HG02973 (cell line): ENCODE results near the gene NUDT14.

Experiments
- ATAC-seq: cut with Tn5 transposase; IDR thresholded peaks from one replicate; pipeline ENCODE4 v1.9.1; 2021; ENCODE audit warnings: moderate library complexity; ENCODE audit not compliant: unreplicated experiment

Gene NUDT14

DNA sequence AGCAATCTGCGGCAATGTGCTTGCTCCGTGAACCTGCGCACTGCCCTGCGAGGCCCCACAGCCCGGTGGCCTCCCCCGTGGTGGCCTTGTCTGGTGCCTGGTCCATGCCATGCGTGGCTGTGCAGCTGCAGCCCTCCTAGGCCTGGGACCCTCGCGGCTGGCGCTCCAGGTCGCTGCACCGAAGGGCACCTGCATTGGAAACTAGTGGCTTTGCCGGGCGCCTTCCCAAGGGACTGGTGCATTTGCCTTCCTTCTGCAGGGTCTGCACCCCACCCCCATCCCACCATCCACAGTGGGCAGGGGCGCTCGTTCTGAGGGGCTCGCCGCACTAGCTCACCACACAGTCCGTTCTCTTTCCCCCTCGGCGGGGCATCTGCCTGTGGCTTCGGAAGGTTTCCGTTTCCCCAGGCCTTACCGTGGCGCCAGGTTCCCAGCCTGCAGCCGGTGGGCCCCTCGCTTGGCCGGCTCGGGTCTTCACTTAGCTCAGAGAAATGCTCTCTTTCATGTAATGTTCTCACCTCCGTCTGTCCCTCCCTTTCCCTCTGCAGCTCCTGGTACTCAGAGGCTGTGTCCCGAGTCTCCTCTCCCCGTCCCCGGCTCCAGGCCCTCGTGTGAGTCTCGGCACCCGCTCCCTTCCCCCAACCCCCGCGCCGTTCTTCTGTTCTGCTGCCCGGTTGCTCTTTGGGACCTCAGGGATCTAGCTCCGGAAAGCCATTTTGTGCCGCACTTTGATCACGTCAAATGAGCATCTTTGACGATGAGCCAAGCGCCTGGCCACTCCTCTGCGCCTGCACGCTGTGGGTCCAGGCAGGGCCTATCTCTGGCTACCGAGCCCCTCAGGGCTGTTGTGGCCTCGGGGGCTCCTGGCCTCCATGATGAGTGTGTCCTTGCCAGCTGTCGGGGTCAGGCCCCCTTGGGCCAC, 44.5 kb downstream of the NUDT14 start:
- no peak for ATAC-seq

- ATAC-seq: no peak
These were observed 45.3 kb downstream of the NUDT14 start for GRCh38 chr14:105135700-105136395.

DNA sequence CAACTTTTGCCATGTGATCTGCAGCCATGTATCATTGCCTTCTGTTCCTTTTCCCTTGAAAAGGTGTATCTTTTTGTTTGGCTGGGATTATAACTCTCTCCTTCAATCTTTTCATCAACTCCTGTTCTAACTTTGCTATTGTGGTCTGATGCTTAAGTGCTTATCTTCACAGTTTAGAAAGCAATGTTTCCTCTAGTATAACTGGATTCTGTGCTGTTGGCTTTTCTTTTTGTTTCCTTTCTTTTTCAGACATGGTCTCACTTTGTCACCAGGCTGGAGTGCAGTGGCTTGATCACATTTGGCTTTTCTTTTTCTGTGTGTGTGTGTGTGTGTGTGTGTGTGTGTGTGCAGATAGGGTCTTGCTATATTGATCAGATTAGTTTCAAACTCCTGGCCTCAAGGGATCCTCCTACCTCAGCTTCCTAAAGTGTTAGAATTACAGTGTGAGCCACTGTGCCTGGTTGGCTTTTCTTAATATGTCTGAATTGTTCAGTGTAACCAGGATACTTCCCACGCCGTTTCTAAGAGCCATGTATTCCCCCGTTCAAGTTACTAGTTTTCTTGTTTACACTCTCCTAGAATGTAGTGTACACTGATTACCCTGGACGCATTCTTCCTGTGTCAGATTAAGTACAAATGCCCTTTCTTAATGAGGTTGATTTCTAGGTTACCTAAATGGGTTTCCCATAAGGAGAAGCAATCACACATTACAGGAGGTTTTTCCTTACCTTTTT, 48.0 kb downstream of the NUDT14 start:
- no peak for ATAC-seq

- ATAC-seq: no peak
These were observed 49.9 kb downstream of the NUDT14 start for GRCh38 chr14:105131241-105131640.

DNA sequence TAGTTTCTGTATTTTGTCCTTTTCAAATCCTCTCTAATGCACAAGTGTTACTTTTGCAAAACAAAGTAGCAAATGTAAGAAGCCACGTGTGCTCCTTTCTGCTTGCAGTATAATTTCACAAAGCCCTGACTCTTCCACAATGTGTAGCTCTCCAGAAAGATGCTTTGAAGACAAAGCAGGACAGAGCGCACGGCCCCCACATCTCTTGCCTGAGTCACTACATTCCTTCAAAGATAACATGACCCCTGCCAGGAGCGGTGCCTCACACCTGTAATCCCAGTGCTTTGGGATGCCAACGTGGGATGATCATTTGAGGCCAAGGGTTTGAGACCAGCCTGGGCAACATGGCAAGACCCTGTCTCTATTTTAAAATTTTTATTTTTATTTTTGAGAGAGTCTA, 53.1 kb downstream of the NUDT14 start:
- ATAC-seq: no peak

GRCh38 chr14:105126981-105127329, 54.2 kb downstream of the NUDT14 start:
- no peak for ATAC-seq

DNA sequence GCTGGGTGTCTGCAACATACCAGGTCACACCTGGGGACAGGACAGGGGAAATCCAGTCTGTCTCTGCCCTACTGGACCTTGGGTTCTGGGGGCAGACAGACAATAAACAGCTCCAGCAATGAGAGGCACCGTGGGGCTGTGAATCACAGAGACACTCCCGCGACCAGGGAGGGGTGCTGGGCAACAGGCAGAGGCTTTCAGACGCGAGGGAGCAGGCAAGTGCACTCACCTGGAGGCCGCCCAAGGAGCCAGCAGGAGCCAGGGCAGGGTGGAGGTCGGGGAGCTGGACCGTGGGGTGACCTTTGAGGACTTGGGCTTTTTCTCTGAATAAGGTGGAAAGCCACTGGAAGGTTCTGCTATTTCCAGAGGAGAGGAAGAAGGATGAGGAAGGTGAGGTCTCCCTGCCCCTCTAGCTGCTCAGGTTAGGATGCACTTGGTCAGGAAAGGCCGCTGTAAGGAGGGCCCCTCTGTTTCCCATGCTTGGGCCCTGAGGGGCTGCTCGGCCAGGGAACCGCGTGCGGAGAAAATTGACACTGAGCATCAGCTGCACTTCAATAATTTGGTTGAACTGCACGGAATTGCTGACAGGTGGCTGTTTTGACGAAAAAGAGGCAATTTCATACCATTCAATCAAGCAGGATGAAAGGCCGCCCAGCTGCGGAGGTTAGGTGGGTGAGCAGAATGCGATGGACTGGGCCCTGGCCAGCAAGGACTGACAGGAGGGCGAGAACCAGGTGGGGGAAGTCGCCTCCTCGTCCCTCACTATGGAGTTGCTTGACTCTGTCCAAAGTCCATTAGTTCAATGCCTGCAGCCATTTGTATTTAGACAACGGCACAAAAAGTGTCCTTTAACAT, 54.8 kb downstream of the NUDT14 start:
- ATAC-seq: no peak

GRCh38 chr14:105124823-105125222, 56.3 kb downstream of the NUDT14 start:
- ATAC-seq: no peak

DNA sequence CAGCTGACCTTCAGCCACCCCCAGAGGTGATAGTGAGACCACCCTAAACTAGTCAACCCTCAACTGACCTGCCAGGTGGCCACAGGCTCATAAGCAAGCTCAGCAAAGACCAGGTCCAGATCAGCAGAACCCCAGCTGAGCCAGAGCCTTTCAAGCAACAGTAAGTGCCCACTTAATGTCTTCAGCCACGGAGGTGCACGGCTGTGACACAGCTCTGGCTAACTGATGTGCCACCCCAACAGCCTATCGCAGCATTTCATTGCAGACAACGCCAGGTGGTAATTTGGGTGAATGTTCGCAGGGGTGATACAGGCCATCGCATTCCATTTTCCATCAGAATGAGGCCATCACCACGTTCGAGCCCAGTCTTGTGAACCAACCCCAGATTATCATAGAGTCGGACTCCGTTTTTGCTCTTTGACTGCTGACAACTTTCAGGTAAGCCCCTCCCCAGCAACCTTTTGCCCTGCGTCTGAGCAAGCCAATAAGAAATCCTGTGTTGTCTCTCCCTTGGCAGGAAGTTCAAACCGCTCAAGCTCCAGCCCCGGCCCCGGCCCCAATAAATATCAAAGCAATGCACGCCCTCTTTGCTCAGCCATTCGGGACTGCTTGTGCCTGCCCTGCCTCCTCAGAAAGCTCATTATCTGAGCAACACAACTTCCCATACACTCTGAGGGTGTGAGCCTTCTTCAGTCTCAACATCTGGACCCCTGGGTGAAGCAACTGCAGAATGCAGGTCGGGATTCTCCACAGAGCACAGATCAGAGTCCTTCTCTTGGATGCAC, 56.9 kb downstream of the NUDT14 start:
- ATAC-seq: no peak

GRCh38 chr14:105123064-105123665, 57.9 kb downstream of the NUDT14 start:
- ATAC-seq: no peak
